Activated CD4-positive, alpha-beta T cell treated with anti-CD3 and anti-CD28 coated beads, Interleukin-2, amount 10 ng/mL, durations not matched to agents 7 days and 5 days (primary cell): ENCODE results near the gene UACA. TPM values are rescaled to one million over a fixed set of nuclear protein-coding genes. Genes with fewer than 3 reads are reported as not detected.
"Not testable (repeated sequence)": the region's sequence is repeated elsewhere in the genome, so short reads cannot be mapped to it uniquely, and the experiment has no call there.

Experiments used
- CTCF ChIA-PET: fragments of 350-600 bp; sonication (Branson Sonifier 250); formaldehyde crosslinking; loops from one replicate; lab custom pipeline; 2021; ENCODE audit warnings: antibody characterized with exemption; lab: Charles Lee
- POLR2A ChIA-PET: fragments of 350-600 bp; sonication (Branson Sonifier 250); formaldehyde crosslinking; loops from one replicate; lab custom pipeline; 2021; ENCODE audit warnings: antibody characterized with exemption; lab: Charles Lee
- DNase-seq: peaks from one replicate; pipeline ENCODE4 v3.0.0-alpha.2; 2020
- H3K27ac Mint-ChIP-seq: one replicate; pipeline ENCODE4 v1.8.0; 2021; ENCODE audit warnings: mild to moderate bottlenecking, moderate library complexity, mixed read lengths
- H3K27me3 Mint-ChIP-seq: one replicate; pipeline ENCODE4 v1.8.0; 2021; ENCODE audit warnings: mixed read lengths
- H3K36me3 Mint-ChIP-seq: one replicate; pipeline ENCODE4 v1.8.0; 2021; ENCODE audit warnings: low read depth, mixed read lengths
- H3K4me1 Mint-ChIP-seq: one replicate; pipeline ENCODE4 v1.8.0; 2021; ENCODE audit warnings: mixed read lengths
- H3K4me3 Mint-ChIP-seq: one replicate; pipeline ENCODE4 v1.8.0; 2021; ENCODE audit warnings: mild to moderate bottlenecking, moderate library complexity, mixed read lengths
- H3K9me3 Mint-ChIP-seq: one replicate; pipeline ENCODE4 v1.8.0; 2021; ENCODE audit warnings: mixed read lengths
- total RNA-seq, 2 experiments: library from RNA; stranded (reverse); gene quantifications; one replicate each; pipeline ENCODE4 v1.2.3, GENCODE V29; 2021

UACA gene
- total RNA-seq, 2 experiments from 2014 or later, result 3.9 to 4.1 TPM

DNA sequence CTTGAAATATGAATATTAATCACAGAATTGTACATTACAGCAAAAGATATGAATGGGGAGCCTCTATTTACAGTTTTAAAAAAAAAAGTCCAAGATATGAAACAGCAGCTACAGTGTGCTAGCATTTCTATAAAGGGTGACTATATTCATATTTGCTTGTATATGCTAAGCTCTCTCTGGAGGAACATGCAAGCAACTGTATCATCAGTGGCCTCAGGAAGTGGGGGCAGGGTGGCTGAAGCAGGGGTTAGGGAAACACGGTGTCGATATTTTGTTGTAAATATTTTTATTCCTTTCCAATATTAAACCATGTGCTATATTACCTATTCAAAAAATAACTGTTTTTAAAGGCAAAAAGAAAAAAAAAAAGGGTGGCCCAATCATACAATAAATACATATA is 2.3 kb downstream of the UACA start:
- Mint-ChIP-seq H3K36me3 (no peaks in the 10 kb centered on the region), H3K9me3 (no peaks in the 10 kb centered on the region), H3K4me3 (no peak overlapping the region), H3K27ac (no peak overlapping the region), H3K4me1 (peaks cover 14% of the 10 kb centered on the region), H3K27me3 (peaks cover 58% of the 10 kb centered on the region)
- CTCF ChIA-PET, result interaction anchor here (0.6 kb wide), 1 partner anchor 1309 kb away, joined by 5 read pairs; the partner anchor contains the start of gene RPLP1
- POLR2A ChIA-PET, result no interaction called here
- DNase-seq, result no peak

- Mint-ChIP-seq H3K36me3 (no peaks in the 10 kb centered on the region), H3K27me3 (peaks cover 46% of the 10 kb centered on the region), H3K4me3 (no peak overlapping the region), H3K4me1 (peaks cover 12% of the 10 kb centered on the region), H3K27ac (no peak overlapping the region), H3K9me3 (no peaks in the 10 kb centered on the region)
- DNase-seq, result no peak
- ChIA-PET POLR2A (no interaction called here), CTCF (no interaction called here)
Measured at GRCh38 chr15:70758790-70759462, 4.4 kb downstream of the UACA start.

- no peaks in the 10 kb centered on the region for H3K36me3 Mint-ChIP-seq
- DNase-seq, result no peak
Measured at GRCh38 chr15:70757627-70758026, 5.7 kb downstream of the UACA start.

DNA sequence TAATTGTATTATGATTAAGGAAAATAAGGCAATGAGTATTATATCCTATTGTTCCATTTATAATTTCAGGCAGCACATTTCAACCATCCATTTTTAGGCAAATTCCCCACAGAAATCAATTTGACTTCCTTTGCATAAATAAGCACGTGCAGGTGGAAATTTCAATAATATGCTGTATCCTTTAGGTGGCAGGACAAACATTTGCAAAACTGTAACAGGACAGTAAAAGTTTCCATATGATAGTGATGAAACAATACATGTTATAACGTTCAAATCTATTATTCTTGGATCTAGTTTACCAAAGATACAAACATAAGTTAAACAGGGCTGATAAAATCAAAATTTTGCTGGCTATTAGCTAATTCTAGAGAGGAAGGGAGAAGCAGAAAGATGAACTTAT is 8.5 kb downstream of the UACA start:
- H3K27me3 Mint-ChIP-seq, result peaks cover 22% of the 10 kb centered on the region
- no peak overlapping the region for H3K4me3 Mint-ChIP-seq
- no peaks in the 10 kb centered on the region for H3K9me3 Mint-ChIP-seq
- H3K36me3 Mint-ChIP-seq, result no peaks in the 10 kb centered on the region
- no peak for DNase-seq
- H3K27ac Mint-ChIP-seq, result no peak overlapping the region
- CTCF ChIA-PET, result no interaction called here
- POLR2A ChIA-PET, result no interaction called here
- peaks cover 24% of the 10 kb centered on the region for H3K4me1 Mint-ChIP-seq

More at GRCh38 chr15:70757627-70758026, 5.7 kb downstream of the UACA start:
- no peaks in the 10 kb centered on the region for H3K9me3 Mint-ChIP-seq
- peaks cover 16% of the 10 kb centered on the region for H3K4me1 Mint-ChIP-seq
- no peak overlapping the region for H3K27ac Mint-ChIP-seq
- ChIA-PET CTCF (no interaction called here), POLR2A (no interaction called here)
- H3K27me3 Mint-ChIP-seq, result peaks cover 43% of the 10 kb centered on the region
- H3K4me3 Mint-ChIP-seq, result no peak overlapping the region

- CTCF ChIA-PET, result no interaction called here
- H3K27ac Mint-ChIP-seq, result no peak overlapping the region
- no peak for DNase-seq
Measured at GRCh38 chr15:70753101-70753829, 10.1 kb downstream of the UACA start.

GRCh38 chr15:70752193-70752635 is 11.1 kb downstream of the UACA start:
- POLR2A ChIA-PET, result no interaction called here
- peaks cover 7% of the 10 kb centered on the region for H3K27me3 Mint-ChIP-seq
- peak overlapping the region; percentile 4 for H3K27ac Mint-ChIP-seq
- CTCF ChIA-PET, result interaction anchor here (0.5 to 1.7 kb wide), 3 partner anchors 10 to 19 kb away, joined by 3 to 6 read pairs (median 4); no protein-coding TSS in a partner anchor
- no peaks in the 10 kb centered on the region for H3K36me3 Mint-ChIP-seq
- no peak overlapping the region for H3K4me3 Mint-ChIP-seq
- peaks cover 24% of the 10 kb centered on the region for H3K4me1 Mint-ChIP-seq
- no peaks in the 10 kb centered on the region for H3K9me3 Mint-ChIP-seq
- peak; percentile 66 for DNase-seq

More at GRCh38 chr15:70753101-70753829, 10.1 kb downstream of the UACA start:
- Mint-ChIP-seq H3K9me3 (no peaks in the 10 kb centered on the region), H3K4me1 (peaks cover 24% of the 10 kb centered on the region), H3K4me3 (no peak overlapping the region), H3K36me3 (no peaks in the 10 kb centered on the region), H3K27me3 (peaks cover 17% of the 10 kb centered on the region)
- POLR2A ChIA-PET, result no interaction called here

DNA sequence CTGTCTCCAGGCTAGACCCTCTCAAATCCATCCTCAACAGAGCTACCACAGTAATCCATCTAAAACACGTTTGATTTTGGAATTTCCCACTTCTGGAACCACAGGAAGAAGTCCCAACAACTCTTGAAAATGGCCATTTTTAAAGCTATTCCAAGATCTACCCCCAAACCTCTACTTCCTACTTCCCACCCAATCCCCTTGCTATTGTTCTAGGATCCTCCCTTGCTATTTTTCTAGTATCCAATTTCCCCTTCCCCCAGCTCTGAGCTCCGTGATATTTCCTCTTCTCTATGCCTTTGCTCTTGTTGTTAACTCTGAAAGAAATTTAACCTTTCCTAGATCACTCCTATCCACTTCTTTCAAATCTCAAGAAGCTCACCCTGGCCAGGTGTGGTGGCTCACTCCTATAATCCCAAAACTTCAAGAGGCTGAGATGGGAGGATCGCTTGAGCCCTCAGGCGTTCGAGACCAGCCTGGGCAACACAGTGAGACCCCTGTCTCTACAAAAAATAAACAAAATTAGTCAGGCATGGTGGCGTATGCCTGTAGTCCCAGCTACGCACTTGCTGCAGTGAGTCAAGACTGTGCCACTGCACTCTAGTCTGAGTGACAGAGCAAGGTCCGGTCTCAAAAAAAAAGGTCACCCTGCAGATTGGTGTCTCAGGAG is 13.0 kb downstream of the UACA start:
- DNase-seq, result no peak
- Mint-ChIP-seq H3K9me3 (no peaks in the 10 kb centered on the region), H3K4me1 (peaks cover 24% of the 10 kb centered on the region), H3K36me3 (no peaks in the 10 kb centered on the region), H3K4me3 (no peak overlapping the region), H3K27me3 (peaks cover 7% of the 10 kb centered on the region), H3K27ac (no peak overlapping the region)
- POLR2A ChIA-PET, result no interaction called here
- CTCF ChIA-PET, result interaction anchor here (0.7 to 1.7 kb wide), 2 partner anchors 21 to 204 kb away, joined by 4 read pairs; no protein-coding TSS in a partner anchor

GRCh38 chr15:70748281-70748747 is 15.0 kb downstream of the UACA start:
- H3K27me3 Mint-ChIP-seq, result peaks cover 5% of the 10 kb centered on the region
- peaks cover 22% of the 10 kb centered on the region for H3K4me1 Mint-ChIP-seq
- no peaks in the 10 kb centered on the region for H3K36me3 Mint-ChIP-seq
- H3K9me3 Mint-ChIP-seq, result no peaks in the 10 kb centered on the region
- ChIA-PET CTCF (no interaction called here), POLR2A (no interaction called here)
- no peak for DNase-seq
- H3K27ac Mint-ChIP-seq, result no peak overlapping the region
- no peak overlapping the region for H3K4me3 Mint-ChIP-seq

GRCh38 chr15:70746598-70746997 is 16.8 kb downstream of the UACA start:
- H3K36me3 Mint-ChIP-seq, H3K27ac Mint-ChIP-seq, H3K9me3 Mint-ChIP-seq, POLR2A ChIA-PET, H3K27me3 Mint-ChIP-seq, H3K4me1 Mint-ChIP-seq, CTCF ChIA-PET, DNase-seq, H3K4me3 Mint-ChIP-seq: not testable (repeated sequence)

- Mint-ChIP-seq H3K4me3 (no peak overlapping the region), H3K4me1 (no peaks in the 10 kb centered on the region)
- CTCF ChIA-PET, result interaction anchor here (1.4 kb wide), 1 partner anchor 20 kb away, joined by 3 read pairs; no protein-coding TSS in a partner anchor
Measured at GRCh38 chr15:70742928-70743327, 20.4 kb downstream of the UACA start.

GRCh38 chr15:70741677-70742293 is 21.6 kb downstream of the UACA start:
- Mint-ChIP-seq H3K9me3 (no peaks in the 10 kb centered on the region), H3K27me3 (peaks cover 18% of the 10 kb centered on the region), H3K4me3 (no peak overlapping the region), H3K27ac (no peak overlapping the region), H3K36me3 (no peaks in the 10 kb centered on the region), H3K4me1 (no peaks in the 10 kb centered on the region)
- no peak for DNase-seq
- ChIA-PET POLR2A (no interaction called here), CTCF (no interaction called here)

More at GRCh38 chr15:70742928-70743327, 20.4 kb downstream of the UACA start:
- peaks cover 15% of the 10 kb centered on the region for H3K27me3 Mint-ChIP-seq
- no peaks in the 10 kb centered on the region for H3K9me3 Mint-ChIP-seq
- no peaks in the 10 kb centered on the region for H3K36me3 Mint-ChIP-seq
- POLR2A ChIA-PET, result no interaction called here
- no peak for DNase-seq
- H3K27ac Mint-ChIP-seq, result no peak overlapping the region

- CTCF ChIA-PET, result no interaction called here
- H3K27ac Mint-ChIP-seq, result no peak overlapping the region
- no peaks in the 10 kb centered on the region for H3K9me3 Mint-ChIP-seq
- no peak for DNase-seq
- POLR2A ChIA-PET, result no interaction called here
- H3K4me1 Mint-ChIP-seq, result no peaks in the 10 kb centered on the region
- peaks cover 17% of the 10 kb centered on the region for H3K27me3 Mint-ChIP-seq
- H3K36me3 Mint-ChIP-seq, result no peaks in the 10 kb centered on the region
- no peak overlapping the region for H3K4me3 Mint-ChIP-seq
Measured at GRCh38 chr15:70741107-70741531, 22.2 kb downstream of the UACA start.
